ENCODE results near the gene HIVEP3. TPM values are rescaled to one million over a fixed set of nuclear protein-coding genes. Genes with fewer than 3 reads are reported as not detected.
A peak's percentile ranks its signal among the peaks of the same experiment; 100 is the strongest.

HIVEP3 gene
- total and polyA plus RNA-seq, 4 experiments from 2014 or later, result 8.2 to 12.8 (median 10.8) TPM

DNA sequence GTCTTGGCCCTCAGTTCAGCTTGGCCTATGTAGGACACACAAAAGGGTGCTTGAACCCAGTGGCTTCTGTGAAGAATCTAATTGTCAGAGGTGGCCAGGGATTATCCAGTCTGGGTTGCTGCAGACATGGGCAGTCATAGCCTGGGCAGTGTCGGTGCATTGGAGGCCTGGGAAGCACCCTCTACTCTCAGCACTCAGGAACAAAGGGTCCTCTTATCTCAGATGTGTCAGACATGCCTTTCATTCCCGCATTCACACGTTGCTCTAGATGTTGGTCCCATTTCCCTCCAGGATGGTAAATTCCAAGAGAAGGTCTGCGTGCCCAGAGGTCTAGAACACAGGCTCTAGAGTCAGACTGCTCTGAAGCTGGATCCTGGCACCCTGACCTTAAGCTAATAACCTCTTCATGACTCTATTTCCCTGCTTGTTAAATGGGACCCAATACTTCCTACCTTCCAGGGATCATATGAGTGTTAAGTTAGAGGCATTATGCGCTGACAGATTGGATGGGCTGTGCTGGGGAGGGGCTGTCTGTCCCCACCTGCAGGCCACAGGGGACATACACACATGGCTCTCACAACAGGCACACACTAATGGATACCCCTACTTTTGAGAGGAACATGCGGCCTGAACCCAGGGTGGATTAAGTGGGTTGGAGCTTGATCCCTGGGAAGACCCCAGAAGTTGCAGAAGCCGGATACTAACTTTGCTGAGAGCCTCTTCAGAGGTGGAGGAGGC lies 417.8 kb downstream of the HIVEP3 start:
- Mint-ChIP-seq H3K4me3 (no peak overlapping the region), H3K27ac (no peak overlapping the region), H3K36me3 (no peaks in the 10 kb centered on the region), H3K9me3 (peaks cover 0 to 2% (median 0%) of the 10 kb centered on the region in 8 donors), H3K4me1 (peaks cover 0 to 6% (median under 1%) of the 10 kb centered on the region in 4 donors), H3K27me3 (peaks cover 5 to 6% of the 10 kb centered on the region in 2 donors)
- Histone ChIP-seq H3K9me3 (ENCODE audit: control insufficient read depth in 1 of 2, low read length in 2 of 2) (no peaks in the 10 kb centered on the region), H3K27me3 (ENCODE audit: insufficient read depth, low read length) (no peaks in the 10 kb centered on the region), H3K27ac (ENCODE audit: low read depth, low read length) (no peak overlapping the region), H3K4me3 (ENCODE audit: low read length in 2 of 2) (no peak overlapping the region), H3K4me1 (ENCODE audit: insufficient read depth, low read length) (no peaks in the 10 kb centered on the region), H3K36me3 (ENCODE audit: insufficient read depth, low read length) (no peaks in the 10 kb centered on the region)
- intact Hi-C loops (cut with micrococcal nuclease), result no loop called here
- CTCF ChIA-PET (ENCODE audit: partially characterized antibody), result no interaction called here
- DNase-seq, result no peak
- POLR2A ChIA-PET (ENCODE audit: partially characterized antibody), result no interaction called here

DNA sequence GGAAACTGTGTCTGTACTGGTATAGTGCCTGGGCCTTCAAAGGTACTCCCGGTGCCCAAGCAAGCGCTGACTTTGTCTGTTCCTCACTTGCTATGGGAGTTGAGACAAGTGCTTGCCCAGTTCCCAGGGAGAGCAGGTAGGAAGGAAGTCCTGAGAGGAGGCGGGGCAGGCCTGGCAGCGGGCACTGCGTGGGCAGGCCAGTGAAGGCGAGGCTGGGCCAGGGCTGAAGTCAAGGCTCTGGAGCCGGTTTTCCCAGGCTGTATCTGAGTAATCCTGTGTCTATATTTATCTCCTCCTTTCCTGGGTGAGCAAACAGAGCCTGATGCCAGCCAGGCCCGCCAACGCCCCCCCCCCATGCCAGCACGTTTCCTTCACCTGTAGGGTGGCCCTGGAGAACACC lies 418.3 kb downstream of the HIVEP3 start:
- CTCF ChIA-PET (ENCODE audit: partially characterized antibody), result interaction anchor here (1.1 kb wide), 1 partner anchor 15 kb away, joined by 3 read pairs; no protein-coding TSS in a partner anchor
- Histone ChIP-seq H3K27me3 (ENCODE audit: insufficient read depth, low read length) (peaks cover 1% of the 10 kb centered on the region), H3K36me3 (ENCODE audit: insufficient read depth, low read length) (no peaks in the 10 kb centered on the region), H3K27ac (ENCODE audit: low read depth, low read length) (no peak overlapping the region), H3K9me3 (ENCODE audit: control insufficient read depth in 1 of 2, low read length in 2 of 2) (no peaks in the 10 kb centered on the region), H3K4me1 (ENCODE audit: insufficient read depth, low read length) (no peaks in the 10 kb centered on the region), H3K4me3 (ENCODE audit: low read length in 2 of 2) (no peak overlapping the region)
- Mint-ChIP-seq H3K4me3 (no peak overlapping the region), H3K36me3 (no peaks in the 10 kb centered on the region), H3K4me1 (peaks cover 0 to 12% (median 4%) of the 10 kb centered on the region in 4 donors), H3K27me3 (peaks cover 9 to 10% of the 10 kb centered on the region in 2 donors), H3K9me3 (peaks cover 0 to 2% (median 0%) of the 10 kb centered on the region in 8 donors), H3K27ac (no peak overlapping the region)
- no peak for DNase-seq
- intact Hi-C loops (cut with micrococcal nuclease), result no loop called here
- POLR2A ChIA-PET (ENCODE audit: partially characterized antibody), result no interaction called here

DNA sequence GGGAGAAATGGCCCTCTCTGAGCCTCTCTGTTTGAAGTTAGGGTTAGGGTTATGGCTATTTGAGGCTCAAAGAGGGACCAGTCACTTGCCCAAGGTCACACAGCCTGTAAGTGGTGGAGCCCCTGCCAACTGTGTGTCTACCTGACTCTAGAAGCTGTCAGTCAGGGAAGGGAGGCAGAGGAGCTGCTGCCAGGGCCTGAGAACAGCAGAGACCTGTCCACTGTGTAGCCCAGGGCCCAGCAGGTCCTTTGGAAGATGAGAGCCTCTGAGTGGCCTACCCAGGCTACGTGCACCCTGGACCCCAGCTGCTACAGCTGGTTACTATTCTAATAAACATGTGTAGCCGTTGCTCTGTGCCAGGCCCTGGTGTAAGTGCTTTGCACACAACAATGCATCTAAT lies 419.1 kb downstream of the HIVEP3 start:
- intact Hi-C loops (cut with micrococcal nuclease), result no loop called here
- H3K27me3 Mint-ChIP-seq, result peaks cover 13 to 16% of the 10 kb centered on the region in 2 donors
- Histone ChIP-seq H3K27ac (ENCODE audit: low read depth, low read length) (no peak overlapping the region), H3K4me1 (ENCODE audit: insufficient read depth, low read length) (no peaks in the 10 kb centered on the region), H3K9me3 (ENCODE audit: control insufficient read depth in 1 of 2, low read length in 2 of 2) (no peaks in the 10 kb centered on the region), H3K36me3 (ENCODE audit: insufficient read depth, low read length) (no peaks in the 10 kb centered on the region), H3K4me3 (ENCODE audit: low read length in 2 of 2) (no peak overlapping the region), H3K27me3 (ENCODE audit: insufficient read depth, low read length) (peaks cover 3% of the 10 kb centered on the region)
- ChIA-PET POLR2A (ENCODE audit: partially characterized antibody) (no interaction called here), CTCF (ENCODE audit: partially characterized antibody) (interaction anchor here (1.1 kb wide), 1 partner anchor 16 kb away, joined by 3 read pairs; no protein-coding TSS in a partner anchor)
- peaks cover 2 to 12% (median 4%) of the 10 kb centered on the region in 4 donors for H3K4me1 Mint-ChIP-seq
- no peaks in the 10 kb centered on the region for H3K36me3 Mint-ChIP-seq
- H3K27ac Mint-ChIP-seq, result no peak overlapping the region
- H3K9me3 Mint-ChIP-seq, result peaks cover 0 to 2% (median 0%) of the 10 kb centered on the region in 8 donors
- H3K4me3 Mint-ChIP-seq, result no peak overlapping the region
- DNase-seq, result no peak

DNA sequence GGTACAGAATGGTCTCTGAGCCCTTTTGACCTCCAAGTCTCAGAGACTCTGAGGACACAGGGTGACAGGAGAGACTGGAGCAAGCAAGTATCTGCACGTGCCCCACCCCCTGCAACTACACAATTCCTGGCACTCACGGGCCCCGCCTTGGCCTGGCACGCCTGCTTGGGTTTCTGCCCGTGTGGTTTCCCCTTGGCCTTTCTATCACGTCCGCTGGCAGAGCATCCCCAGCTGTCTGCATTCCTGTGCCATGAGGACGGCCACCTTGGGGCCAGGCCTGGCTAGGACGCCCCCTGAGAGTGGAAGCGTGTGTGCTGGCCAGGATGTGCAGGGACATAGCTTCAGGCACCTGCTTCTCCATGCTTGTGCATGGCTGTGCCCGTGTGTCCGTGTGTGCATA lies 419.9 kb downstream of the HIVEP3 start:
- no peaks in the 10 kb centered on the region for H3K9me3 ChIP-seq (ENCODE audit: control insufficient read depth in 1 of 2, low read length in 2 of 2)
- H3K27ac ChIP-seq (ENCODE audit: low read depth, low read length), result no peak overlapping the region
- peaks cover 13 to 16% of the 10 kb centered on the region in 2 donors for H3K27me3 Mint-ChIP-seq
- H3K4me1 Mint-ChIP-seq, result peaks cover 1 to 12% (median 4%) of the 10 kb centered on the region in 4 donors
- DNase-seq, result no peak
- intact Hi-C loops (cut with micrococcal nuclease), result no loop called here
- no peaks in the 10 kb centered on the region for H3K36me3 ChIP-seq (ENCODE audit: insufficient read depth, low read length)
- peaks cover 3% of the 10 kb centered on the region for H3K27me3 ChIP-seq (ENCODE audit: insufficient read depth, low read length)
- H3K4me3 Mint-ChIP-seq, result no peak overlapping the region
- H3K4me3 ChIP-seq (ENCODE audit: low read length in 2 of 2), result no peak overlapping the region
- H3K4me1 ChIP-seq (ENCODE audit: insufficient read depth, low read length), result no peaks in the 10 kb centered on the region
- H3K9me3 Mint-ChIP-seq, result peaks cover 0 to 2% (median 0%) of the 10 kb centered on the region in 8 donors
- ChIA-PET POLR2A (ENCODE audit: partially characterized antibody) (no interaction called here), CTCF (ENCODE audit: partially characterized antibody) (no interaction called here)
- no peak overlapping the region for H3K27ac Mint-ChIP-seq
- no peaks in the 10 kb centered on the region for H3K36me3 Mint-ChIP-seq

DNA sequence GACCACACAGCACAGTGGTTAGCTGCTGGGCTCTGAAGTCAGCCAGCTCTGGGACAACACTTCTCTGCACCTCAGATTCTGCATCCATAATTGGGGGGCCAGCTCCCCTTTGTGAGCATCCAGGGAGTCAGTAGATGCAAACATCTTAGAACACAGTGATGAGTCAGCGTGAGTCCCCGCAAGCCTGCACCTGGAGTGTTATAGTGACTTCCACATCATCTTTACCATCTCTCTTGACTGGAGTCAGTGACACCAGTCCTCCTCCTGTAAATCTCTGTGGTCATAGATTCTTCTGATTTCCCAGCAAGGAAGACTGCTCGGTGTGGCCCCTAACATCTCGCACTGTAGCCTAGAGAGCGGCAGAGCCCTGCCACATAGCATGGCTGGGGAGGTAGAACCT lies 420.3 kb downstream of the HIVEP3 start:
- CTCF ChIA-PET (ENCODE audit: partially characterized antibody), result no interaction called here
- no peak for DNase-seq
- no peaks in the 10 kb centered on the region for H3K36me3 Mint-ChIP-seq
- H3K4me3 ChIP-seq (ENCODE audit: low read length in 2 of 2), result no peak overlapping the region
- H3K4me1 Mint-ChIP-seq, result peaks cover 1 to 12% (median 4%) of the 10 kb centered on the region in 4 donors
- no peak overlapping the region for H3K27ac Mint-ChIP-seq
- intact Hi-C loops (cut with micrococcal nuclease), result no loop called here
- no peaks in the 10 kb centered on the region for H3K9me3 ChIP-seq (ENCODE audit: control insufficient read depth in 1 of 2, low read length in 2 of 2)
- peak overlapping the region in 1 of 8 donors; percentile 30 for H3K4me3 Mint-ChIP-seq
- no peaks in the 10 kb centered on the region for H3K4me1 ChIP-seq (ENCODE audit: insufficient read depth, low read length)
- H3K27me3 ChIP-seq (ENCODE audit: insufficient read depth, low read length), result peaks cover 3% of the 10 kb centered on the region
- POLR2A ChIA-PET (ENCODE audit: partially characterized antibody), result no interaction called here
- H3K36me3 ChIP-seq (ENCODE audit: insufficient read depth, low read length), result no peaks in the 10 kb centered on the region
- no peak overlapping the region for H3K27ac ChIP-seq (ENCODE audit: low read depth, low read length)
- H3K9me3 Mint-ChIP-seq, result peaks cover 0 to 2% (median 0%) of the 10 kb centered on the region in 8 donors
- peaks cover 13 to 16% of the 10 kb centered on the region in 2 donors for H3K27me3 Mint-ChIP-seq

DNA sequence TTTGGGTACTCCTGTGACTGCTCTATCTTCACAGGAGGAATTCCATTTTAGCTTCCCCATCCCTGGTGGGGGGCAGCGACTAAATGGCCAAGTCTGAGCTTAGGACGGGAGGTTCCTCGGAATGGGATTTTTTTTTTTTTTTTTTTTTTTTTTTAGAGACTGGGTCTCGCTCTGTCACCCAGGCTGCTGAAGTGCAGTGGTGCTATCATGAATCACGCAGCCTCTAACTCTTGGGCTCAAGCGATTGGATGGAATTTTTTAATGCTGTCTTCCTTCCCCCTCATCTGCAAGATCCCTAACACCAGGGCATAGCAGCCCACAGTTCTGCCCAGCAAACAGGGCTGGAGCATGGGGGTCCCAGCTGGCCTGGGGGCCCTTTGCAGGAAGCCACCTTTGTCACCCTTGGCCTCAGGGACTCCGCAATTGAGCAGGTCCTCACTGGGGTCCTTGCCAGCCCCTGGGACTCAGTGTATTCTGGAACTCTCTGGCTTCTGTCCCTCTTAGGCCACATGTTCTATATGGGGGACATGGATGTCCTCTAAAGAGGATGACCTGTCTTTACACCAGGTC lies 421.2 kb downstream of the HIVEP3 start:
- POLR2A ChIA-PET (ENCODE audit: partially characterized antibody), result no interaction called here
- Mint-ChIP-seq H3K36me3 (no peaks in the 10 kb centered on the region), H3K27me3 (peaks cover 13 to 16% of the 10 kb centered on the region in 2 donors), H3K4me3 (no peak overlapping the region), H3K4me1 (peaks cover 1 to 12% (median 4%) of the 10 kb centered on the region in 4 donors), H3K27ac (no peak overlapping the region), H3K9me3 (peaks cover 0 to 2% (median 0%) of the 10 kb centered on the region in 8 donors)
- H3K9me3 ChIP-seq (ENCODE audit: control insufficient read depth in 1 of 2, low read length in 2 of 2), result no peaks in the 10 kb centered on the region
- H3K4me3 ChIP-seq (ENCODE audit: low read length in 2 of 2), result no peak overlapping the region
- peaks cover 3% of the 10 kb centered on the region for H3K27me3 ChIP-seq (ENCODE audit: insufficient read depth, low read length)
- H3K4me1 ChIP-seq (ENCODE audit: insufficient read depth, low read length), result no peaks in the 10 kb centered on the region
- intact Hi-C loops (cut with micrococcal nuclease), result no loop called here
- H3K36me3 ChIP-seq (ENCODE audit: insufficient read depth, low read length), result no peaks in the 10 kb centered on the region
- DNase-seq, result no peak
- CTCF ChIA-PET (ENCODE audit: partially characterized antibody), result no interaction called here
- no peak overlapping the region for H3K27ac ChIP-seq (ENCODE audit: low read depth, low read length)

DNA sequence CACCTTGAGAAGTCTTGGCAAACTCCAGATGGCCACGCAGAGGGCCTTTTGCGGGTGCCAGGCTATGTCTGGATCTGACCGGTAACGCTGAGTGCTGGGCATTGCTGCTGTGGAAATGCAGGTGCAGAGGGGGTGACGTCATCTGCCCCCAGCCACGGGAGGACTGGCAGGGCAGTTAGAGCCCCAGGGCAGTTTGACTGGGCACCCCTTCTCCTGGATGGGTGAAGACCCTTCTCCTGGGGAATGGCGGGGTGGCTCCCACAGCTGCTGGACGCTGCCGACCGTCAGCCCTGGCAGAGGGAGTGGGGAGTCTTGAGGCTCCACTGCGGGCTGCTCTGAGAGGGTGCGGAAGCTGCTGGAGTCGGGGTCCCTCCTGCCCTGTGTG lies 421.7 kb downstream of the HIVEP3 start:
- Histone ChIP-seq H3K9me3 (ENCODE audit: control insufficient read depth in 1 of 2, low read length in 2 of 2) (no peaks in the 10 kb centered on the region), H3K27me3 (ENCODE audit: insufficient read depth, low read length) (peaks cover 3% of the 10 kb centered on the region), H3K36me3 (ENCODE audit: insufficient read depth, low read length) (no peaks in the 10 kb centered on the region), H3K27ac (ENCODE audit: low read depth, low read length) (no peak overlapping the region), H3K4me1 (ENCODE audit: insufficient read depth, low read length) (no peaks in the 10 kb centered on the region), H3K4me3 (ENCODE audit: low read length in 2 of 2) (no peak overlapping the region)
- ChIA-PET POLR2A (ENCODE audit: partially characterized antibody) (no interaction called here), CTCF (ENCODE audit: partially characterized antibody) (no interaction called here)
- no peaks in the 10 kb centered on the region for H3K36me3 Mint-ChIP-seq
- peak overlapping the region in 1 of 8 donors; percentile 3 for H3K4me3 Mint-ChIP-seq
- peaks cover 1 to 12% (median 4%) of the 10 kb centered on the region in 4 donors for H3K4me1 Mint-ChIP-seq
- H3K27ac Mint-ChIP-seq, result no peak overlapping the region
- H3K9me3 Mint-ChIP-seq, result peaks cover 0 to 2% (median 0%) of the 10 kb centered on the region in 8 donors
- peaks cover 13 to 16% of the 10 kb centered on the region in 2 donors for H3K27me3 Mint-ChIP-seq
- intact Hi-C loops (cut with micrococcal nuclease), result no loop called here
- no peak for DNase-seq
